ENCODE measurements around the gene CACNA1G. TPM values are rescaled to one million over a fixed set of nuclear protein-coding genes. Genes with fewer than 3 reads are reported as not detected.

The CACNA1G gene
- total RNA-seq, 1 donor from 2014 or later = not detected

DNA sequence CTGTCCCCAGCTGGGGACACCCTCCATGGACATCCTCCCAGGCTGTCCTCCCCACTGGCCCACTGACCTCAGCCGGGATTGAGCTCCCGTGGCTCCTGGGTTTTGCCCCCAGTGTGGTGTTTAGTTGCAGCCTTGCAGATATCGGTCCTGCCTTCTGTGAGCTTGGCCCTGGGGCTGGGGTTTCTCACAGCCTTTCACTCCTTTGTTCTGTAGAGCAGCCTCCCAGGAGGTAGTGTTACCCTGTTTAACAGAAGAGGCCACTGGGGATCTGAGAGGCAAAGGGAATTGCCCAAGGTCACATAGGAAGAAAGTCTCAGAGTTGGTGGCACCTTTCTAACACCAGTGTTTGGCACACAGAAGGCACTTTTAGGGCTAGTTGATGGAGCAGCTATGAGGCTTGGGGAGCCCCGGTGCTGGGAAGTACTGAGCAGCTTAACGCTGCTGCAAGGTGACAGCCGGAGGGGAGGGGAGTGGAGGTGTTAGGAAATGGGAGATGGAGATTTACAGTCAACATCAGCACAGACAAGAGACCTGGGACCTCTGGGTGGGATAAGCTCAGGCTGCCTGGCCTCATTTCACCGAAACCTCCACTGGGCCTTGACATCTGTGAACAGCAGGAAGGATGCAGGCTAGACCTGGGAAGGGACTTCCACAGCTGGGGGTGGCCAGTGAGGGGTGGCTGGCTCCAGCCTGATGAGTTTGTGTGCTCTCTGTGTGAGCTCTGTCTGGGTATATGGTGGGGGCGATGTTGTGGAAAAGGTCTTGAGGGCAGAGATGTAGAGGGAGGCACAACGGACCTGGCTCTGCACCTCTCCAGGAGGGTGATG lies 26.1 kb downstream of the CACNA1G start:
- no peak for DNase-seq (ENCODE audit: low read depth in 2 of 2)

DNA sequence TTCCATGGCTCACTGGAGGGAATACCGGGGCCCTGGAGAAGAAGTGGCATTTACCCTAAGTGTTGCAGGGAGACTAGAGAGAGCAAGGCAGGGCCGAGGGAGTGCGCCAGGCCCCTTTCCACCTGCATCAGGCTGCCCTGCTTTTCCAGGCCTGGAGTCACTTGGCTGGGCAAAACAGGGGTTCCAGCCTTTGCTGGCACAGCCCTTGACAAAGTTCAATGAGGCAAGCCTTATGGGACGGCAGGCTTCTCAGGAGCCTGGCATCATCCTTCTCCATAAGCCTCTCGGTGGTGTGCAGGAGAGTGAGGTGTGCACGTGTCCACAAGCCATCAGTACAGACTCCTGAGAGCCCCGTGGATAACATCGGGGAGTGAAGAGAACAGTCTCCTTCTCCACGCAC lies 27.1 kb downstream of the CACNA1G start:
- no peak for DNase-seq (ENCODE audit: low read depth in 2 of 2)

GRCh38 chr17:50588391-50589049 lies 28.0 kb downstream of the CACNA1G start:
- no peak for DNase-seq (ENCODE audit: low read depth in 2 of 2)

DNA sequence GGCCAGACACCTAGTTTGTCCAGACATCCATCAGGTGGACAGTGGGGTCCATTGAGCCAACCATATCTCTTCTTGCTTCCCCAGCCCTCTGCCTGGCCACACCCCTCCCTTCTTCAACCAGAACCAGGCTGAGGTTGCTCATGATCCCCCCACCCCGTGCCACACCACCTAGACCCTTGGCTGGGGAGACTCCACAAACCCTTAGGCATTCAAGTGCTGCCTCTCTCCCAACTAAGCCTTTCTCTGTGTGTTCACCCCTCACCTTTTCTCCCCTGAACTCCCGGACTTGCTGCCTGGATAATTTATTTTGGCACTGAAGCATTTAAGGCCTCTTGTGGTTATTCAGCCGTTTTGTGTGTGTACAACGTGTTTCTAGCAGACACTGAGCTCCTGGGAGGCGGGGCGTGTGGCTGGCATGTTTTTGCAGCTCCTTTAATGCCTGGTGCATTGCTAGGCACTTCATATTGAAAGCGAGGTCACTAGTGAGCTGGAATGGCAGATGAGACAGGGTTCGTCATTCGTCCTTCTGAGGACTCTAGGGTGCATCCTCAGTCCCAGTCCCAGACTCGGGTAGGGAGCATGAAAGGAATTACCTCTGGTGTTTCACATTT lies 28.7 kb downstream of the CACNA1G start:
- DNase-seq (ENCODE audit: low read depth in 2 of 2) = no peak

DNA sequence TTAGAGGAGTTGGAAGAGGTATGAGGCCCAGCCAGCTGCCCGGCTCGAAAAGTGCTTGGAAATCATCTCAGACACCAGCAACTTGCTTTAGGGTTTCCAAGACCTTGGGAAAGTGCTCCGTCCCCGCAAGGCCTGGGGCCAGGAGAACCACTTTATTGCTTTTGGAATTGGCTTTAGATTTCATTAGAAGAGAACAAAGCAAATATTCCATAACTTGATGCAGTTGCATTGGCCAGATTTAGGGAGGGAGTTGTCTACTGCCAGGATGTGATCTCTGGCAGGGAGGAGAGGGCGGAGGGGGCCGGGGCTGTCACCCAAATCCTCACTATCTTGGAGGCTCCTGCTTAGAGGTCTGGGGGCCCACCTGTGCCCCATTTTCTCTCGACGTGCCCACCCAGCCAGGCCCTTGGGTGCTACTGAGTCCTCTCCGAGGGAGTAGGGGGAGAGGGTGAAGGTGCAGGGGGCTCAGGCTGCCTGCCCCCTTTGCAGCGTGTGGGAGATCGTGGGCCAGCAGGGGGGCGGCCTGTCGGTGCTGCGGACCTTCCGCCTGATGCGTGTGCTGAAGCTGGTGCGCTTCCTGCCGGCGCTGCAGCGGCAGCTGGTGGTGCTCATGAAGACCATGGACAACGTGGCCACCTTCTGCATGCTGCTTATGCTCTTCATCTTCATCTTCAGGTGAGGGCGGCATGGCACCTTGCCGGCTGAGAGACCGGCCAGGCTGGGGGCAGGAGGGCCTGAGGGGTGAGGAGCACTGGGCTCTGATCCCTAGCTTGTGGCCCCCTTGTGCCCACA lies 30.6 kb downstream of the CACNA1G start:
- no peak for DNase-seq (ENCODE audit: low read depth in 2 of 2)

DNA sequence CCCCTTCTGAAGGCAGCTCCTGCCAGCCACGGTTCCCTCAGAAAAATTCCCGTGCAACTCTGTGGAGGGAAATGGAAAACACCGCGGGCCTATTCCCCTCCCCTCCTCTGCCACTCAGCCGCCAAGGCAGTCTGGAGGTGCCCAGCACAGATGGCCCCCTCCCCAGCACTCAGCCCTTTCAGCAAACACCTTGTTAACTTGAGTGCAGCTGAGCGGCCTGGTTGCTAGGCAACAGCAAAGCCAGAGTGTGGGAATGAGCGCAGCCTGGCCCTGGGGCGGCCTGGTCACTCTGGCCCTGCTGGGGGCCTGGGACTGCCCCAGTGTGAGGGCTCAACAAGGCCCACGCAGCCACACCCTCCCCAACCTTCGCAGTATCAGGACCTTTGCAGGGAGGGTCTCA lies 32.8 kb downstream of the CACNA1G start:
- no peak for DNase-seq (ENCODE audit: low read depth in 2 of 2)

DNA sequence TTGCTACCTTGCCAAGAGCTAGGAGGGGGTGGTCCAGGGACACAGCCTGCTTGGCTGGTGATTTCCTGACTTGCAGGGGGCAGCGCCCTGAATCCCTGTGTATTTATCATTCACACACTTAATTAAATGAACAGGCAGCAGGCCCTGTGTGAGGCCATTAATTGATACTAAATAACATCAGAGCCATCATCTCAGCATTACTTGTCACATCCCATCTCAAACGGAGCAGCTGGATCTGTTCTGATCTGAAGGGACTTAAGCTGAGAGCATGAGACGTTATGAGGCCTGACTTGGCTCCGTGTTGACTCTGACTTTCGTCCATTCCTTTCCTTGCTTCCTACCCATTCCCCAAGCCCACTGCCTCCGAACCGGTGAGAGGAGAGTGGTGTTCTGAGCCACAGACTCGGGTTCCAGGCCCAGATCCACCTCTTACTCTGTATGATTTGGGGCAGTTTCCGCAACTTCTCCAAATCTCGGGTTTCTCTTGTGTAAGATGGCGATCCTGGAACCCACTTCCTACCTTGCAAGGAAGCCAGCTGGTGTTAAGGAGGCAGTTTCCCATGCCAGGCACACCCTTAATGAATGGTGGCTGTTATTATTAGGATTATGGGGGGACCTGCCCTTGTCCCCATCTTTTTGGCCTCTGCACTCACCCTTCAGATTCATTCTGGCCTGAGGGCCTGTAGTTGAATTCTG lies 33.8 kb downstream of the CACNA1G start:
- DNase-seq (ENCODE audit: low read depth in 2 of 2) = no peak

DNA sequence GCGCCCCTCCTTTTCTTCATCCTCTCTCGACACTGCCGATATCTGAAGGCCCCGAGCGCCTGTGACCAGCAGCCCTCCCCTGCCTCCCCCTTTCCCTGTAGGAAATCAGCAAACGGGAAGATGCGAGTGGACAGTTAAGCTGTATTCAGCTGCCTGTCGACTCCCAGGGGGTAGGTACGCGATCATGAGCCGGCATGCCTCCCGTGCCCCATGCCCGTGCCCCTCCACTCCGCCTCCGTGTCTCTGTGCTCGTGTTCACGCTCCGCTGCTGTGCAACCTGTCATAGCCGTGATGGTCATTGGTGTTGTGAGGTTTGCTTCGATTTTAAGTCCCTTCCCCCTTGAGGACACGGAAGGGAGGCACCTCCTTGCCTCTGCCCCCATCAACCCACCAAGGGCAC lies 34.4 kb downstream of the CACNA1G start:
- DNase-seq (ENCODE audit: low read depth in 2 of 2) = no peak

- DNase-seq (ENCODE audit: low read depth in 2 of 2) = peak; percentile 18 to 29
Observed at GRCh38 chr17:50596191-50597037, 35.9 kb downstream of the CACNA1G start.

DNA sequence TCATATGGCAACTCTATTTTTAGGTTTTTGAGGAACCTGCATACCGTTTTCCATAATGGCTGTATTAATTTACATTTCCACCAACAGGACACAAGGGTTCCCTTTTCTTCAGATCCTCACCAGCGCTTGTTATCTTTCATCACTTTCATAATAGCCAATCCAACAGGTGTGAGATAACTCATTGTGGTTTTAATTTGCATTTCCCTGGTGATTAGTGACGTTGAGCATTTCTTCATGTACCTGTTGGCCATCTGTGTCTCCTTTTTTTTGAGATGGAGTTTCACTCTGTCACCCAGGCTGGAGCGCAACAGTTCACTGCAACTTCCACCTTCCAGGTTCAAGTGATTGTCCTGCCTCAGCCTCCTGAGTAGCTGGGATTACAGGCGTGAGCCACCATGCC lies 38.0 kb downstream of the CACNA1G start:
- DNase-seq (ENCODE audit: low read depth in 2 of 2) = no peak

- DNase-seq (ENCODE audit: low read depth in 2 of 2) = no peak
Observed at GRCh38 chr17:50599606-50600005, 39.1 kb downstream of the CACNA1G start.

DNA sequence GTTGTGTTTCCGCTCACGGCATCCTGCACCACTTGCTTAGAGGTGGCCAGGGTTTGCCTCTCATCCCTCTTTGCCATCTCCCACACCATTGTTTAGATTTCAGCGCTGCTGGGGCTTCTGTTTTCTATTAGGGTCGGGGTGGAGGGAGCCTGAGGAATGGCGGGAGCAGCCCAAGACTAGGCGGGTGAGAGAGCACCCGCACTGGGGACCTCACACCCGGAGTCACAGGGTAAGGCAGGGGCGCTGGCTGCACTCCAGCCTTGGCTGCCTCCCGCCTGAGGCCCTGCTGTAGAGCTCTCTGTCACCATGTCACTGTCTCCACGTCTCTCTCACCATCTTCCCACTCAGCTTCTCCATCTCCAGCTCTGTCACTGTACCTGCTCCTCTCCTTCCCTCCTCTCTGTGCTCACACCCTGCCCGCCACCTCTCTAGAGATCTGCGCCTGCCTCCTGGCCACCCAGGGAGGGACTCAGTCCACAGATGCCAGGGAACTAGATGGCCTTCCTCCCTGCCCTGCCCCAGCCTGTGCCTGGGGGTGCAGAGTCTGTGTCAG lies 41.4 kb downstream of the CACNA1G start:
- DNase-seq (ENCODE audit: low read depth in 2 of 2) = no peak

GRCh38 chr17:50602836-50603235 lies 42.3 kb downstream of the CACNA1G start:
- no peak for DNase-seq (ENCODE audit: low read depth in 2 of 2)

DNA sequence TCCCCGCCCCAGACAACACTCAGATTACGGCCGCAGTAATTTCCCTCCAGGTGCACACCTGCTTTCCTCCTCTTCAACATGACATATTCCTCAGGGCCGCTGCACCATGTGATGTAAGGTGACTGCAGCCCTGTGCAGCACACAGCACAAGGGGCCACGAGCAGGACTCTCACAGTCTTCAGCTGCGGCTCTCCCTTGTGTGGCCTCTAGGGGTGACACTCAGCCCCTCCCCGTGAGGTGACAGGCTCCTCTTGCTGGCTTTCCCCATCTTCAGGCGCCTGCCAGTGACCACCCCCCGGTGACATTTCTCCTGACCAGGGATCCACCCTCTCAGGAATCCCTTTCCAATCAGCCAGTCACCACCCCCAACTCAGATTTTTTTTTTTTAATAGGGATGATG lies 42.8 kb downstream of the CACNA1G start:
- no peak for DNase-seq (ENCODE audit: low read depth in 2 of 2)

DNA sequence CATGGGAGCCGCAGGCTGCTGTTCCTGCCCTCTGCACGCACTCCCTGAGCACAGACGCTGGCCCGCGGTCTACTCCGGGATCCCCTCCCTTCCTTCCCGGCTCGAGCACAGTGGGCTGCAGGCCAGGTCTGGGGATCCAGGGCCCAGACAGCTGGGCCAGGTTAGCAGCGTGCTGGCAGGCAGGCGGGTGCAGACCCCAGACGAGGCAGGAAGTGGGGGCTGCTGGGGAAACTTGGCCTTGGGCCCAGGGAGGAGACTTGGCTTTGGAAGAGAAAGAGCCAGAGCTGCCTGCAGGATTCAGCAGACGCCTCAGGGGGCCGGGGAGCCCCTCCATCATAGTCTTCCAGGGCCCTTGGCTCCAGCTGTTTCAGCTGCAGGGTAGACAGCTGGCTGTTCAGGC lies 44.0 kb downstream of the CACNA1G start:
- DNase-seq (ENCODE audit: low read depth in 2 of 2) = peak; percentile 75

DNA sequence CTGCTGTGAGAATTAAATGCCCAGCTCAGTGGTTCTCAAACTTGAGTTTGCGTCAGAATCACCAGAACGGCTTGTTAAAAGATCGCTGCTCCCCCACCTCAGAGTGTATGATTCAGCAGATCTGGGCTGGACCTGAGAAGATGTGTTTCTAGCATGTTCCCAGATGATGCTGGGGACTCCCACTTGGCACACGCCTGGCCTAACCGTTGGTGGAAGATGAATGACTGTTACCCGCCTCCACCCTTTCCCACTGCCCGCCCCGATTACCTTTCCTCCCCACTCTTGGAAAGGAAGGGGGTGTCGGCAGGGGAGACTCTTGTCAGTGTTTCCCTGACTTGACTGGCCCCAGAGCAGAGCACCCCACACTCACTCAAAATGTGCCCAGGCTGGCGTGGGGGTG lies 44.9 kb downstream of the CACNA1G start:
- DNase-seq (ENCODE audit: low read depth in 2 of 2) = peak in 1 of 2 donors; percentile 13

DNA sequence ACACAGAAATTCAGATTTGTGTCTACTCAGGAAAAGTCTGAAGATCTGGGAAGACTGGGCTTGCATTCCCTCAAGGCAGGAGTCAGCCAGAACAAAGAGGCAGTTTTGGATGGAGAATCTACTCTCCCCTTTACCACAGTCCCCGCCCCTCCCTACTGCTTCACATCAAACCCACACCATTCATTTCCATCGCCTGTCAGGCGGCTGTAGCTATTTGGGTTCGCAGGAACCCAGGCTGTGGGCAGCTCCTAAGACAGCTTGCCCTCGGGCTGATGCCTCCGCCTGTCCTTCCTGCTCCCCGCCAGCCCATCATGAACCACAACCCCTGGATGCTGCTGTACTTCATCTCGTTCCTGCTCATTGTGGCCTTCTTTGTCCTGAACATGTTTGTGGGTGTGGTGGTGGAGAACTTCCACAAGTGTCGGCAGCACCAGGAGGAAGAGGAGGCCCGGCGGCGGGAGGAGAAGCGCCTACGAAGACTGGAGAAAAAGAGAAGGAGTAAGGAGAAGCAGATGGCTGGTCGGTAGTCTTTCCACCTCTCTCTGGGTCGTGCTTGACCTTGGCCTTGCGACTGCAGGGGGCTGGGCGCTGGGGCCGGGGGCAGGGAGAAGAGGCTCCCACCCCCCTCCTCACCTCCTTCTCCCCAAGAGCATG lies 47.1 kb downstream of the CACNA1G start:
- DNase-seq (ENCODE audit: low read depth in 2 of 2) = no peak

- DNase-seq (ENCODE audit: low read depth in 2 of 2) = no peak
Observed at GRCh38 chr17:50608700-50609379, 48.3 kb downstream of the CACNA1G start.

Measured in lung microvascular endothelial cell (primary cell).